HEK293 (cell line): ENCODE measurements around the gene PRSS56.

Source experiments
- BCL11A ChIP-seq: fragments of 450-650 bp; formaldehyde crosslinking; IDR thresholded peaks from 2 replicates; pipeline ENCODE4 v1.5.1; 2016; ENCODE audit warnings: low read depth, missing biosample characterization, missing genetic modification characterization
- HOXC10 ChIP-seq: sonication (generic); formaldehyde crosslinking; IDR thresholded peaks from 2 replicates; pipeline ENCODE4 v1.8.1; 2023; ENCODE audit warnings: mild to moderate bottlenecking, missing genetic modification reagents
- KLF16 ChIP-seq: fragments of 450-650 bp; formaldehyde crosslinking; IDR thresholded peaks from 2 replicates; pipeline ENCODE4 v1.5.1; 2017; ENCODE audit warnings: missing biosample characterization, missing genetic modification characterization
- MZF1 ChIP-seq: fragments of 450-650 bp; formaldehyde crosslinking; IDR thresholded peaks from 2 replicates; pipeline ENCODE4 v1.5.1; 2017; ENCODE audit warnings: missing biosample characterization, missing genetic modification characterization, borderline replicate concordance
- OSR2 ChIP-seq: fragments of 450-650 bp; formaldehyde crosslinking; IDR thresholded peaks from 2 replicates; pipeline ENCODE4 v1.5.1; 2016; ENCODE audit warnings: missing biosample characterization, missing genetic modification characterization
- SP7 ChIP-seq: fragments of 450-650 bp; formaldehyde crosslinking; IDR thresholded peaks from 2 replicates; pipeline ENCODE4 v1.5.1; 2016; ENCODE audit warnings: missing biosample characterization, missing genetic modification characterization
- ZNF112 ChIP-seq: fragments of 450-650 bp; formaldehyde crosslinking; IDR thresholded peaks from 2 replicates; pipeline ENCODE4 v1.5.0; 2017; ENCODE audit warnings: missing biosample characterization, missing genetic modification characterization
- ZNF121 ChIP-seq: fragments of 450-650 bp; formaldehyde crosslinking; IDR thresholded peaks from 2 replicates; pipeline ENCODE4 v1.5.1; 2016; ENCODE audit warnings: missing biosample characterization, missing genetic modification characterization
- ZNF133 ChIP-seq: fragments of 450-650 bp; formaldehyde crosslinking; IDR thresholded peaks from 2 replicates; pipeline ENCODE4 v1.5.1; 2016; ENCODE audit warnings: missing biosample characterization, missing genetic modification characterization
- ZNF175 ChIP-seq: fragments of 450-650 bp; formaldehyde crosslinking; IDR thresholded peaks from 2 replicates; pipeline ENCODE4 v1.5.1; 2016; ENCODE audit warnings: missing biosample characterization, missing genetic modification characterization
- ZNF184 ChIP-seq: fragments of 450-650 bp; IDR thresholded peaks from 2 replicates; pipeline ENCODE4 v1.5.1; 2018; ENCODE audit warnings: missing biosample characterization, mild to moderate bottlenecking, missing genetic modification characterization
- ZNF214 ChIP-seq: fragments of 450-650 bp; formaldehyde crosslinking; IDR thresholded peaks from 2 replicates; pipeline ENCODE4 v1.5.1; 2017; ENCODE audit warnings: missing biosample characterization, mild to moderate bottlenecking, missing genetic modification characterization, borderline replicate concordance
- ZNF423 ChIP-seq: fragments of 450-650 bp; formaldehyde crosslinking; IDR thresholded peaks from 2 replicates; pipeline ENCODE4 v1.5.1; 2016; ENCODE audit warnings: missing biosample characterization, missing genetic modification characterization
- ZNF544 ChIP-seq: fragments of 450-650 bp; formaldehyde crosslinking; IDR thresholded peaks from 2 replicates; pipeline ENCODE4 v1.5.0; 2017; ENCODE audit warnings: missing biosample characterization, missing genetic modification characterization
- TF ChIP-seq, protein P1 (sequence below): fragments of 450-650 bp; formaldehyde crosslinking; conservative IDR thresholded peaks from 2 replicates; pipeline ENCODE4 v1.5.1; 2016; ENCODE audit warnings: low read depth, missing biosample characterization, missing genetic modification characterization
- TF ChIP-seq, protein P2 (sequence below): fragments of 450-650 bp; formaldehyde crosslinking; IDR thresholded peaks from 2 replicates; pipeline ENCODE4 v1.5.1; 2016; ENCODE audit warnings: missing biosample characterization, missing genetic modification characterization
- TF ChIP-seq, protein P3 (sequence below): fragments of 450-650 bp; formaldehyde crosslinking; IDR thresholded peaks from 2 replicates; pipeline ENCODE4 v1.5.1; 2016; ENCODE audit warnings: missing biosample characterization, missing genetic modification characterization
- TF ChIP-seq, protein P4 (sequence below): fragments of 450-650 bp; formaldehyde crosslinking; IDR thresholded peaks from 2 replicates; pipeline ENCODE4 v1.5.1; 2016; ENCODE audit warnings: missing biosample characterization, missing genetic modification characterization
- TF ChIP-seq, protein P5 (sequence below): fragments of 450-650 bp; formaldehyde crosslinking; IDR thresholded peaks from 2 replicates; pipeline ENCODE4 v1.5.1; 2017; ENCODE audit warnings: missing biosample characterization, missing genetic modification characterization
- TF ChIP-seq, protein P6 (sequence below): fragments of 450-650 bp; formaldehyde crosslinking; IDR thresholded peaks from 2 replicates; pipeline ENCODE4 v1.5.1; 2016; ENCODE audit warnings: missing biosample characterization, missing genetic modification characterization

Gene PRSS56

DNA sequence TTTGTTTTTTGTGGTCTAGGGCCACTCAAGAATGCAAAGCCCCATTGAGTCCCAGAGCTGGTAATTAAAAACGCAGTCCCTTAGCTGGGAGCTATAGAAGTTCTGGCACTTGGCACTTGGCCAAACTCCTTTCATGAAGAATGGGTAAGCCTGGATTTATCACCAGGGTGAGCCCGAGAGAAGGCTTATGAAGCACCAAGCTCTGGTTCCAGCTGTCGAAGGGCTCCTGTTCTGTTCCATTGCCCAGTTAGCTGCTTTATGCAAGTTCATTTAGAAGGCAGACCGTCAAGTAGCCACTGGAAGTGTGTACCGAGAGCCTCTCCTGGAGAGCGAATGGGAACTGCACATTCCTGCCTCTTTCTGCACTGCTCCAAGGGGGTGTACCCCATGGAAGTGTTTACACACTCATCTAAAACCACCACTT, 46.7 kb upstream of the PRSS56 start (continued):
- TF ChIP-seq ZNF175 (no peak), ZNF121 (tag by site-specific recombination) (no peak), MZF1 (tag by site-specific recombination) (peak; percentile 19; the same call in 1 of the 2 replicates), ZNF544 (tag by site-specific recombination) (peak; percentile 93), ZNF214 (tag by site-specific recombination) (peak; percentile 74; the same call in 1 of the 2 replicates), ZNF133 (tag by site-specific recombination) (no peak), ZNF112 (tag by site-specific recombination) (0 out of 2 replicates have a peak, but pooled peaks have one; percentile 48), BCL11A (no peak), OSR2 (peak; percentile 47), HOXC10 (CRISPR knock-in tag) (no peak), KLF16 (tag by site-specific recombination) (no peak), SP7 (tag by site-specific recombination) (peak; percentile 53), ZNF184 (tag by site-specific recombination) (peak; percentile 92), ZNF423 (tag by site-specific recombination) (no peak)
- TF ChIP-seq, protein P1, sequence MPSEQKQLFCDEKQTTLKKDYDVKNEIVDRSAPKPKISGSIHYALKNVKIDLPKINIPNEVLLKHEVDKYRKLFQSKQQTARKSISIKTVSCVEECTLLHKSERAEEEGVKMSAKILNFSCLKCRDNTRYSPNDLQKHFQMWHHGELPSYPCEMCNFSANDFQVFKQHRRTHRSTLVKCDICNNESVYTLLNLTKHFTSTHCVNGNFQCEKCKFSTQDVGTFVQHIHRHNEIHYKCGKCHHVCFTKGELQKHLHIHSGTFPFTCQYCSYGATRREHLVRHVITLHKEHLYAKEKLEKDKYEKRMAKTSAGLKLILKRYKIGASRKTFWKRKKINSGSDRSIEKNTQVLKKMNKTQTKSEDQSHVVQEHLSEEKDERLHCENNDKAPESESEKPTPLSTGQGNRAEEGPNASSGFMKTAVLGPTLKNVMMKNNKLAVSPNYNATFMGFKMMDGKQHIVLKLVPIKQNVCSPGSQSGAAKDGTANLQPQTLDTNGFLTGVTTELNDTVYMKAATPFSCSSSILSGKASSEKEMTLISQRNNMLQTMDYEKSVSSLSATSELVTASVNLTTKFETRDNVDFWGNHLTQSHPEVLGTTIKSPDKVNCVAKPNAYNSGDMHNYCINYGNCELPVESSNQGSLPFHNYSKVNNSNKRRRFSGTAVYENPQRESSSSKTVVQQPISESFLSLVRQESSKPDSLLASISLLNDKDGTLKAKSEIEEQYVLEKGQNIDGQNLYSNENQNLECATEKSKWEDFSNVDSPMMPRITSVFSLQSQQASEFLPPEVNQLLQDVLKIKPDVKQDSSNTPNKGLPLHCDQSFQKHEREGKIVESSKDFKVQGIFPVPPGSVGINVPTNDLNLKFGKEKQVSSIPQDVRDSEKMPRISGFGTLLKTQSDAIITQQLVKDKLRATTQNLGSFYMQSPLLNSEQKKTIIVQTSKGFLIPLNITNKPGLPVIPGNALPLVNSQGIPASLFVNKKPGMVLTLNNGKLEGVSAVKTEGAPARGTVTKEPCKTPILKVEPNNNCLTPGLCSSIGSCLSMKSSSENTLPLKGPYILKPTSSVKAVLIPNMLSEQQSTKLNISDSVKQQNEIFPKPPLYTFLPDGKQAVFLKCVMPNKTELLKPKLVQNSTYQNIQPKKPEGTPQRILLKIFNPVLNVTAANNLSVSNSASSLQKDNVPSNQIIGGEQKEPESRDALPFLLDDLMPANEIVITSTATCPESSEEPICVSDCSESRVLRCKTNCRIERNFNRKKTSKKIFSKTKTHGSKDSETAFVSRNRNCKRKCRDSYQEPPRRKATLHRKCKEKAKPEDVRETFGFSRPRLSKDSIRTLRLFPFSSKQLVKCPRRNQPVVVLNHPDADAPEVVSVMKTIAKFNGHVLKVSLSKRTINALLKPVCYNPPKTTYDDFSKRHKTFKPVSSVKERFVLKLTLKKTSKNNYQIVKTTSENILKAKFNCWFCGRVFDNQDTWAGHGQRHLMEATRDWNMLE (tag by site-specific recombination), result no peak
- TF ChIP-seq, protein P2, sequence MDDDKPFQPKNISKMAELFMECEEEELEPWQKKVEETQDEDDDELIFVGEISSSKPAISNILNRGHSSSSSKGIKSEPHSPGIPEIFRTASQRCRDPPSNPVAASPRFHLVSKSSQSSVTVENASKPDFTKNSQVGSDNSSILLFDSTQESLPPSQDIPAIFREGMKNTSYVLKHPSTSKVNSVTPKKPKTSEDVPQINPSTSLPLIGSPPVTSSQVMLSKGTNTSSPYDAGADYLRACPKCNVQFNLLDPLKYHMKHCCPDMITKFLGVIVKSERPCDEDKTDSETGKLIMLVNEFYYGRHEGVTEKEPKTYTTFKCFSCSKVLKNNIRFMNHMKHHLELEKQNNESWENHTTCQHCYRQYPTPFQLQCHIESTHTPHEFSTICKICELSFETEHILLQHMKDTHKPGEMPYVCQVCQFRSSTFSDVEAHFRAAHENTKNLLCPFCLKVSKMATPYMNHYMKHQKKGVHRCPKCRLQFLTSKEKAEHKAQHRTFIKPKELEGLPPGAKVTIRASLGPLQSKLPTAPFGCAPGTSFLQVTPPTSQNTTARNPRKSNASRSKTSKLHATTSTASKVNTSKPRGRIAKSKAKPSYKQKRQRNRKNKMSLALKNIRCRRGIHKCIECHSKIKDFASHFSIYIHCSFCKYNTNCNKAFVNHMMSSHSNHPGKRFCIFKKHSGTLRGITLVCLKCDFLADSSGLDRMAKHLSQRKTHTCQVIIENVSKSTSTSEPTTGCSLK (tag by site-specific recombination), result no peak
- TF ChIP-seq, protein P3, sequence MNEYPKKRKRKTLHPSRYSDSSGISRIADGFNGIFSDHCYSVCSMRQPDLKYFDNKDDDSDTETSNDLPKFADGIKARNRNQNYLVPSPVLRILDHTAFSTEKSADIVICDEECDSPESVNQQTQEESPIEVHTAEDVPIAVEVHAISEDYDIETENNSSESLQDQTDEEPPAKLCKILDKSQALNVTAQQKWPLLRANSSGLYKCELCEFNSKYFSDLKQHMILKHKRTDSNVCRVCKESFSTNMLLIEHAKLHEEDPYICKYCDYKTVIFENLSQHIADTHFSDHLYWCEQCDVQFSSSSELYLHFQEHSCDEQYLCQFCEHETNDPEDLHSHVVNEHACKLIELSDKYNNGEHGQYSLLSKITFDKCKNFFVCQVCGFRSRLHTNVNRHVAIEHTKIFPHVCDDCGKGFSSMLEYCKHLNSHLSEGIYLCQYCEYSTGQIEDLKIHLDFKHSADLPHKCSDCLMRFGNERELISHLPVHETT (tag by site-specific recombination), result no peak
- TF ChIP-seq, protein P4, sequence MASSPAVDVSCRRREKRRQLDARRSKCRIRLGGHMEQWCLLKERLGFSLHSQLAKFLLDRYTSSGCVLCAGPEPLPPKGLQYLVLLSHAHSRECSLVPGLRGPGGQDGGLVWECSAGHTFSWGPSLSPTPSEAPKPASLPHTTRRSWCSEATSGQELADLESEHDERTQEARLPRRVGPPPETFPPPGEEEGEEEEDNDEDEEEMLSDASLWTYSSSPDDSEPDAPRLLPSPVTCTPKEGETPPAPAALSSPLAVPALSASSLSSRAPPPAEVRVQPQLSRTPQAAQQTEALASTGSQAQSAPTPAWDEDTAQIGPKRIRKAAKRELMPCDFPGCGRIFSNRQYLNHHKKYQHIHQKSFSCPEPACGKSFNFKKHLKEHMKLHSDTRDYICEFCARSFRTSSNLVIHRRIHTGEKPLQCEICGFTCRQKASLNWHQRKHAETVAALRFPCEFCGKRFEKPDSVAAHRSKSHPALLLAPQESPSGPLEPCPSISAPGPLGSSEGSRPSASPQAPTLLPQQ (tag by site-specific recombination), result peak; percentile 35; the same call in 1 of the 2 replicates
- TF ChIP-seq, protein P5, sequence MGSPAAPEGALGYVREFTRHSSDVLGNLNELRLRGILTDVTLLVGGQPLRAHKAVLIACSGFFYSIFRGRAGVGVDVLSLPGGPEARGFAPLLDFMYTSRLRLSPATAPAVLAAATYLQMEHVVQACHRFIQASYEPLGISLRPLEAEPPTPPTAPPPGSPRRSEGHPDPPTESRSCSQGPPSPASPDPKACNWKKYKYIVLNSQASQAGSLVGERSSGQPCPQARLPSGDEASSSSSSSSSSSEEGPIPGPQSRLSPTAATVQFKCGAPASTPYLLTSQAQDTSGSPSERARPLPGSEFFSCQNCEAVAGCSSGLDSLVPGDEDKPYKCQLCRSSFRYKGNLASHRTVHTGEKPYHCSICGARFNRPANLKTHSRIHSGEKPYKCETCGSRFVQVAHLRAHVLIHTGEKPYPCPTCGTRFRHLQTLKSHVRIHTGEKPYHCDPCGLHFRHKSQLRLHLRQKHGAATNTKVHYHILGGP (tag by site-specific recombination), result peak; percentile 57
- TF ChIP-seq, protein P6, sequence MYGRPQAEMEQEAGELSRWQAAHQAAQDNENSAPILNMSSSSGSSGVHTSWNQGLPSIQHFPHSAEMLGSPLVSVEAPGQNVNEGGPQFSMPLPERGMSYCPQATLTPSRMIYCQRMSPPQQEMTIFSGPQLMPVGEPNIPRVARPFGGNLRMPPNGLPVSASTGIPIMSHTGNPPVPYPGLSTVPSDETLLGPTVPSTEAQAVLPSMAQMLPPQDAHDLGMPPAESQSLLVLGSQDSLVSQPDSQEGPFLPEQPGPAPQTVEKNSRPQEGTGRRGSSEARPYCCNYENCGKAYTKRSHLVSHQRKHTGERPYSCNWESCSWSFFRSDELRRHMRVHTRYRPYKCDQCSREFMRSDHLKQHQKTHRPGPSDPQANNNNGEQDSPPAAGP (tag by site-specific recombination), result no peak
